ENCODE data around the gene RABGEF1. TPM values are rescaled to one million over a fixed set of nuclear protein-coding genes. Genes with fewer than 3 reads are reported as not detected.
"Not testable (repeated sequence)": the region's sequence is repeated elsewhere in the genome, so short reads cannot be mapped to it uniquely, and the experiment has no call there.

The RABGEF1 gene
- 19.9 TPM for polyA plus RNA-seq (2013, experiment 1 of 2)
- polyA plus RNA-seq (2013, experiment 2 of 2): 19.5 TPM

DNA sequence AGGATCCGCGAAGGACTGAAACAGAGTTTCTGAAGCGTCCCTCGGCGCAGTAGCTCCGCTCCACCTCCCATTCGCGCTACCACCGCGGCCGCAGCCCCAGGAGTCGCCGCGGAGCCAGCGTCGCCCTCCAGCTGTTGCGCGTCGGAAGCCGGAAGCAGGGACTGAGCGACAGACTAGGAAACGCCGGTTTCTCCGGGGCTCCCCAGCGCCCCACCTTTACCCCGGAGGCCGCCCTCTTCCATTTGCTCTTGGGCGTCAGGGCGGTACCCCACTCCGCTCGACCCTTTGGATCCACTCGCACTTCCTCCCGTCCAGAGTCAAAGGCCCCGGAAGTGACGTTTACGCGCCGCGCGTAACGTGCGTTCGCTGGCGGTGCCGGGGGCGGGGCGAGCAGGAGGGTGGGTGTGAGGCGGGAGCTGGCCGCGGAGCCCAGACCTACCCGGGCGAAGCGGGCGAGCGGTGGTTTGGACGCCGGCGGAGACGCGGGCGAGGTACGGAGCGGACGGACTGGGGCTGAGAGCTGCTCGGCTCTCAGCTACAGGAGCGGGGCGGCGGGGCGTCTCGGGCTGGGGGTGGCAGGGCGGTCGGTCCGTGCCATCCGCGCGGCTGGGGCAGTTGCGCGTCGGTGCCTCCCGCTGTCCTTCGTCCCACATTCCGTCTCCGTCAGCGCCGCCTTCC is at the start of gene RABGEF1:
Gene RABGEF1 (plus strand): TSS at position 432 of the 678 bp plus-strand sequence. CDS start 31,167 bp downstream, outside the sequence.
- H3K4me3 ChIP-seq (ENCODE audit: extremely low read depth, insufficient read depth, low read length, poor library complexity, severe bottlenecking): peak within 1 kb of the TSS; percentile 90
- WGBS, 2 experiments (ENCODE audit: insufficient coverage in 2 of 2): 0% methylated on average over 52 to 78 of the region's 85 CpGs

DNA sequence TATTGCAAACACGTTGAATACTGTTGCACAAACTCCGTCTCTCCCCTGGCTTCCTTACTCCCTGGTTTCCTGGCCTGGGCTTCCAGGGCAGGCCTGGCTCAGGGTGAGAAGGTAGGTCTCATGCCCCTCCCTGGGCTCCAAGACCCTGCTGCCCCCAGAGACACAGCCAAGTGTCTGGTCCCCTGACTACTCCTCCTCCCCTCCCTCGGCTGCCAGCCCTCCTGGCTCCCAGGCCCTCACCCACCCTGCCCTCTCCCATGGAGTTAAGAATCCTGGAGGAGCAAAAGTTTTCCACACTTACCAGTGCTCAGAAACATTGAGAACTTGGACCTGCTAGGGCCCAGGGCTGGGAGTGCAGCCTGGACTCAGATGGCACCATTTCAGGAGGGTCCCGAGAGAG is 47.2 kb upstream of the RABGEF1 start:
- Histone ChIP-seq H3K27ac (ENCODE audit: low read depth, low read length, severe bottlenecking) (no peak overlapping the region), H3K36me3 (ENCODE audit: control insufficient read depth, insufficient read depth, low read length) (peaks cover 20% of the 10 kb centered on the region), H3K4me1 (ENCODE audit: control insufficient read depth, insufficient read depth, low read length, poor library complexity, severe bottlenecking) (peaks cover 5% of the 10 kb centered on the region), H3K4me3 (ENCODE audit: extremely low read depth, insufficient read depth, low read length, poor library complexity, severe bottlenecking) (no peak overlapping the region), H3K9me3 (ENCODE audit: control insufficient read depth, low read length) (no peaks in the 10 kb centered on the region)
- 82 to 88% methylated on average over 2 to 3 of the region's 4 CpGs for WGBS, 2 experiments (ENCODE audit: insufficient coverage in 2 of 2)

More for the DNA sequence above, at the start of gene RABGEF1:
- peak within 1 kb of the TSS; percentile 95 for H3K27ac ChIP-seq (ENCODE audit: low read depth, low read length, severe bottlenecking)
- H3K4me1 ChIP-seq (ENCODE audit: control insufficient read depth, insufficient read depth, low read length, poor library complexity, severe bottlenecking): no peaks in the 10 kb centered on the region
- H3K36me3 ChIP-seq (ENCODE audit: control insufficient read depth, insufficient read depth, low read length): peaks cover 40% of the 10 kb centered on the region
- peaks cover 11% of the 10 kb centered on the region for H3K9me3 ChIP-seq (ENCODE audit: control insufficient read depth, low read length)

DNA sequence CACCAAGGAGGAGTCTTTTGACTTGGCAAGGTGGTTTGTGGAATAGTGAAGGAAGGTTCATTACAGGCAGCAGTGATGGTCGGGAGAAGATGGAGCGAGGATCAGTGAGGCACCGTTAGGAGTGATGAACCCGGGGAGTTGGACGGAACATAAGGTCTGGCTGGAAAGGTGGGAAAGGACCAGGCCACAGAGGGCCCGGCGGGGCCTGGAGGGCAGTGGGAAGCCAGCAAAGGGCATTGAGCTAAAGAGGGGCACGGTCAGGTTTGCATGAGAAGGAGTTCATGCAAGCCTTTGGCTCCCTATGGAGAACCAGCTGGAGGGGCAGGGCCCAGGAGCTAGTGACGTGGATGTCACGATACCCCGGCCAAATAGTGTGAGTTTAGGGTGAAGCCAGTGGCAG is 46.2 kb upstream of the RABGEF1 start:
- H3K4me1 ChIP-seq (ENCODE audit: control insufficient read depth, insufficient read depth, low read length, poor library complexity, severe bottlenecking): peaks cover 5% of the 10 kb centered on the region
- H3K36me3 ChIP-seq (ENCODE audit: control insufficient read depth, insufficient read depth, low read length): peaks cover 19% of the 10 kb centered on the region
- H3K9me3 ChIP-seq (ENCODE audit: control insufficient read depth, low read length): no peaks in the 10 kb centered on the region
- H3K4me3 ChIP-seq (ENCODE audit: extremely low read depth, insufficient read depth, low read length, poor library complexity, severe bottlenecking): no peak overlapping the region
- 94 to 96% methylated on average over 10 to 11 of the region's 11 CpGs for WGBS, 2 experiments (ENCODE audit: insufficient coverage in 2 of 2)
- H3K27ac ChIP-seq (ENCODE audit: low read depth, low read length, severe bottlenecking): no peak overlapping the region

DNA sequence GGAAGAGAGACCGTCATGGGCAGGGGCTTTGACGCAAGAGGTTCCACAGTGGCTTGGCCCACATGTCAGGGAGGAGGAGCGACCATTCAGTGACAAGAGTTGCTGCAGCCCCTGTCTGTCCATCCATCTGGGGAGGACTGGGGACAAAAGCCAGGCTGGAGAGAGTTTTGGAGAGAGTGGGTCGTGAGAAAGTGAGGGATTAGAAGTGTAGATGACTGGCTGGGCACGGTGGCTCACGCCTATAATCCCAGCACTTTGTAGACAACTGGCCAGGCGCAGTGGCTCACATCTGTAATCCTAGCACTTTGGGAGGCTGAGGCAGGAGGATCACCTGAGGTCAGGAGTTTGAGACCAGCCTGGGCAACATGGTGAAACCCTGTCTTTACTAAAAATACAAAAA is 45.1 kb upstream of the RABGEF1 start:
- H3K4me3 ChIP-seq (ENCODE audit: extremely low read depth, insufficient read depth, low read length, poor library complexity, severe bottlenecking); H3K9me3 ChIP-seq (ENCODE audit: control insufficient read depth, low read length); H3K27ac ChIP-seq (ENCODE audit: low read depth, low read length, severe bottlenecking); H3K4me1 ChIP-seq (ENCODE audit: control insufficient read depth, insufficient read depth, low read length, poor library complexity, severe bottlenecking): not testable (repeated sequence)
- 84 to 88% methylated on average over 7 of the region's 7 CpGs for WGBS, 2 experiments (ENCODE audit: insufficient coverage in 2 of 2)
- H3K36me3 ChIP-seq (ENCODE audit: control insufficient read depth, insufficient read depth, low read length): peaks cover 19% of the 10 kb centered on the region

DNA sequence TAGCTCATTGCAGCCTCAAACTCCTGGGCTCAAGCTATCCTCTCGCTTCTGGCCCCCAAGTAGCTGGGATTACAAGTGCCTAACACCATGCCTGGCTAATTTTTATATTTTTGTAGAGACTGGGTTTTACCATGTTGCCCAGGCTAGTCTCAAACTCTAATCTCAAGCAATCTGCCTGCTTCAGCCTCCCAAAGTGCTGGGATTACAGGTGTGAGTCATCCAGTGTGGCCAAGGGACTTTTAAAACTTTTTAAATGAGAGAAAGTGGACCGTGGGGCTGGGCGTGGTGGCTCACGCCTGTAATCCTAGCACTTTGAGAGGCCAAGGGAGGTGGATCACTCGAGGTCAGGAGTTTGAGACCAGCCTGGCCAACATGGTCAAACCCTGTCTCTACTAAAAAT is 44.4 kb upstream of the RABGEF1 start:
- not testable (repeated sequence) for H3K4me1 ChIP-seq (ENCODE audit: control insufficient read depth, insufficient read depth, low read length, poor library complexity, severe bottlenecking); H3K9me3 ChIP-seq (ENCODE audit: control insufficient read depth, low read length); H3K4me3 ChIP-seq (ENCODE audit: extremely low read depth, insufficient read depth, low read length, poor library complexity, severe bottlenecking); H3K27ac ChIP-seq (ENCODE audit: low read depth, low read length, severe bottlenecking)
- H3K36me3 ChIP-seq (ENCODE audit: control insufficient read depth, insufficient read depth, low read length): peaks cover 19% of the 10 kb centered on the region
- 96 to 100% methylated on average over 4 to 5 of the region's 5 CpGs for WGBS, 2 experiments (ENCODE audit: insufficient coverage in 2 of 2)

DNA sequence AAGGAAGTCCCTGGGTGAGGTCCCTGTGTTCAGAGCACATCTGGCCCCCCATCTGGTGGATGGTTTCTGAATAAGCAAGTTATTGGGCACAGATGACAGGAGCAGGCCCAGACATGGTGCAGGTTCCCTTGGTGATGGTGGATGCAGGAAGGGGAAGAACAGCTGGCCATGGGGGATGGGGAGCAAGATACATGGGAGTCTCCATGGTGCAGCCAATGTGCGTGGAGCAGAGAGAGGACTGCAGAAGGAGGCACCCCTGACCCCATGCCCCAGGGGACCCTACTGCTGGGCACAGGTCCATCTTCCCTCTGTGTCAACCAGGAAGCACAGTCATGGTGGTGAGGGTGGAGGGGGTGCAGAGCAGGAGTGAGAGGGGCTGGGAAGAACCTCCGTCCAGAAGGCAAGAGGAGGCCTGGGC is 43.8 kb upstream of the RABGEF1 start:
- H3K36me3 ChIP-seq (ENCODE audit: control insufficient read depth, insufficient read depth, low read length): peaks cover 17% of the 10 kb centered on the region
- H3K4me1 ChIP-seq (ENCODE audit: control insufficient read depth, insufficient read depth, low read length, poor library complexity, severe bottlenecking): peaks cover 5% of the 10 kb centered on the region
- no peaks in the 10 kb centered on the region for H3K9me3 ChIP-seq (ENCODE audit: control insufficient read depth, low read length)
- H3K27ac ChIP-seq (ENCODE audit: low read depth, low read length, severe bottlenecking): no peak overlapping the region
- no peak overlapping the region for H3K4me3 ChIP-seq (ENCODE audit: extremely low read depth, insufficient read depth, low read length, poor library complexity, severe bottlenecking)
- WGBS, 2 experiments (ENCODE audit: insufficient coverage in 2 of 2): 100% methylated on average over 2 of the region's 2 CpGs; no CpG with 5 or more reads in 1 of the 2 experiments

DNA sequence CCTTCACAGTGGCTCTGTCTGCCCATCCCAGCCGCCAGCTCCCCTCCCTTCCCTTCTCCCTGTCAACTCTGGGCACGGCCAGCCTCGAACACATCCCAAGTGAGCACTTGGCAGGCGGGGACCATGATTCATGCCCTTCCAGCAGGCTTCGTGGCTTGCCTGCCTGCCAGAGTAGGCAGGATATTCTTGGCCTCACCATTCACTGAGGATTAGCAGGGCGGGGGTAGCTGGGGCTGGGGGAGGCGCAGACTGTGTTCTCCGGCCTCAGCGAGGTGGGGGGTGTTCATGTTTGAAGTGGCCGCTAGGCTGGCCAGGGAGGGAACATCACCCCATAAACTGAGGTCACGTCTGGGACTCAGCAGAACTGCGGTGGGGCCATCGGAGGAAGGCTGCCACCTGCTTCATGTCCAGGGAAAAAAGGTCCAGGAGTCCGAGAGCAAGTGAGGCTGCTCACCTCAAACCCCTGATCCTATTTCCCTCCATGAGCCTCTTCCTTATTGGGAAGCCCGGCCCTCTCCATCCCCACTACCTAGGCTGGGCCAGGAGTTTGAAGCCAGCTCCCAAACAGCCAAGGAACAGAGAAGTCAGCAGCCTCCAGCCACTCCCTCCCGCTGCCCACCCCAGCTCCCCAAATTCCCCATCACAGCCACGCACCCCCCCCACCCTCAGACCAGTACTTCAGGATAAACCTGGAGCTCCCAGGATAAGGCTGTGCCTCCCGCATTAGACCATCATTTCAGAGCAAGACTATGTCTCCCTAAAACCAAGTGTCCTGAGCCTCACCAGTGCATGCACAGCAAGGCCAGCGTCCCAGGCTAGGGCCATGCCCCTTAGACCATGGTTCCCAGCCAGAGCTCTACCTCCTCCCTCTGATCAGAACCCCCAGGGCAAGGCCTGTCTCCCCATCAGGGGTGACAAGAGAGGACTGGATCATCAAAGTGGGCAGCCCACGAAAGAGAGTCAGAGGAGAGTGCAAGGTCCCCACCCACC is 42.8 kb upstream of the RABGEF1 start:
- no peak overlapping the region for H3K4me3 ChIP-seq (ENCODE audit: extremely low read depth, insufficient read depth, low read length, poor library complexity, severe bottlenecking)
- peaks cover 16% of the 10 kb centered on the region for H3K36me3 ChIP-seq (ENCODE audit: control insufficient read depth, insufficient read depth, low read length)
- H3K4me1 ChIP-seq (ENCODE audit: control insufficient read depth, insufficient read depth, low read length, poor library complexity, severe bottlenecking): peaks cover 5% of the 10 kb centered on the region
- no peak overlapping the region for H3K27ac ChIP-seq (ENCODE audit: low read depth, low read length, severe bottlenecking)
- no peaks in the 10 kb centered on the region for H3K9me3 ChIP-seq (ENCODE audit: control insufficient read depth, low read length)
- whole genome bisulfite sequencing, 2 experiments (ENCODE audit: insufficient coverage in 2 of 2): 83 to 89% methylated on average over 12 to 18 of the region's 20 CpGs

DNA sequence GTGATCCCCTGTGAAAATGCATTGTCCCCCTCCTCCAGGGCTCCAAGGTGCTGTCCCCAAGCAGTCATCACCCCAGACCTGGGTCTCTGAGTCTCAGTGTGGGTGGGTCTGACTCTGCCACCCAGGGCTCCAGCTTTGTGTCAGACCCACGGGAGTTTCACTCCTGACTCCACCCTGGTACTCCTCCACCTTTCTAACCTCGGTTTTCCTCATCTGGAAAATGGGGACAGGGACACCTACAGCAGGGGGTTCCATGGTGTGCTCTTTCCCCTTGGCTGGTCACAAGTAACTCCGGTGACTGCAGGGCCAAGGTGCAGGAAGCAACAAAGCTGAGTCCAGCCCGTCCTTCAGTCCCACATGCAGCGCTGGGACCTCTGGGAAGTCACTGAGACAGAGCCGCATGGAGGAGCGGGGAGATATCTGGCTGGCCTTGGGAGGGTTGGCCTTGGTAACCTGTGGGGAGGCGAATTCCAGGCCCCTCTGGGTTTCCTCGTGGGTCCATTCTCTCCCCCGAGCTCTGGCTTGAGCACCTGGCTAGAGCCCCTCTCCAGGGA is 41.8 kb upstream of the RABGEF1 start:
- Histone ChIP-seq H3K4me1 (ENCODE audit: control insufficient read depth, insufficient read depth, low read length, poor library complexity, severe bottlenecking) (peaks cover 5% of the 10 kb centered on the region), H3K27ac (ENCODE audit: low read depth, low read length, severe bottlenecking) (no peak overlapping the region), H3K9me3 (ENCODE audit: control insufficient read depth, low read length) (no peaks in the 10 kb centered on the region), H3K4me3 (ENCODE audit: extremely low read depth, insufficient read depth, low read length, poor library complexity, severe bottlenecking) (no peak overlapping the region), H3K36me3 (ENCODE audit: control insufficient read depth, insufficient read depth, low read length) (peaks cover 8% of the 10 kb centered on the region)
- 83 to 89% methylated on average over 6 to 10 of the region's 10 CpGs for WGBS, 2 experiments (ENCODE audit: insufficient coverage in 2 of 2)

DNA sequence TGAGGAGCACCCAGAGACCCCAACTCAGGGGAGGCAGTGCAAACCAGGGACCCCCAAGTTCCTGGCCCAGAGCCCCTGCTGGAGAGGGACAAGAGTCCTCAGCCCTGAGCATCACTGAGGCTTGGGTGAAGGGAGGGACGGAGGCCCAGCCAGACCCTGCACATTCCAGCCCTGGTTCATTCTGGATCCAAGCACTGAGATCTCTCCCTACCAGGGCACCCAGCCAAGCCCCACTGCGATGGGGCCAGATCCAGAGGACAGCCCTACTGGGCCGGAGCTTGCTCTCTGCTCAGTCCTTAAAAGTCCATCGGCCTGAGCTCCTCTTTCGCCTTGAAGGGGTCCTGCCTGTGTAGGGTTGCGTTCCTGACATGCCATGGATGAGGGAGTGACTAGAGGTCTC is 40.5 kb upstream of the RABGEF1 start:
- H3K9me3 ChIP-seq (ENCODE audit: control insufficient read depth, low read length): no peaks in the 10 kb centered on the region
- WGBS, 2 experiments (ENCODE audit: insufficient coverage in 2 of 2): 91 to 94% methylated on average over 5 of the region's 6 CpGs
- no peak overlapping the region for H3K4me3 ChIP-seq (ENCODE audit: extremely low read depth, insufficient read depth, low read length, poor library complexity, severe bottlenecking)
- no peak overlapping the region for H3K27ac ChIP-seq (ENCODE audit: low read depth, low read length, severe bottlenecking)
- H3K36me3 ChIP-seq (ENCODE audit: control insufficient read depth, insufficient read depth, low read length): peaks cover under 1% of the 10 kb centered on the region
- H3K4me1 ChIP-seq (ENCODE audit: control insufficient read depth, insufficient read depth, low read length, poor library complexity, severe bottlenecking): peaks cover 5% of the 10 kb centered on the region

DNA sequence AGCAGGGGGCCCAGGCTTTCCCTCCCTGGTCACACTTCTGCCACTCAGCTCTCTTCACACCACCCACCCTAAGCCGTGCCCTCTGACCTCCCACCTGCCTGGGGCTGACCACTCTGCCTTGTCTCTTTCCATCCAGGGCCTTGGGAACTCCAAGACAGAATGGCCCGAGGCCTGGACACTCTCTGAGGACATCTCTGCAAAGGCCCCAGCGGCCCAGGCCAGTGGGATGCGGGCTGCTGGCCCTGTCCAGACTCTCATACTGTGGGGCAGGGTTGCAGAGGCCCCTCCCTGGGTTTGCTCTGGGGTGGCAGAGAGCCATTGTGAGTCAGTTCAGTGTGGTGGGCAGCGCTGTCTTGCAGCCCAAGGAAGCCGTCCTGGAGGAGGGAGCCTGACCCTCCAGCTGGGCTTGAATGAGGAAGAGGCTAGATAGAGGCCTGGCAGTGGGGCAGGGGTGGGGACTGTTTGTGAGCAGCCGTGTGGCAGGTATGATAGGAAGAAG is 39.9 kb upstream of the RABGEF1 start:
- peaks cover 5% of the 10 kb centered on the region for H3K4me1 ChIP-seq (ENCODE audit: control insufficient read depth, insufficient read depth, low read length, poor library complexity, severe bottlenecking)
- WGBS, 2 experiments (ENCODE audit: insufficient coverage in 2 of 2): 88 to 89% methylated on average over 5 to 7 of the region's 7 CpGs
- H3K9me3 ChIP-seq (ENCODE audit: control insufficient read depth, low read length): no peaks in the 10 kb centered on the region

More for the DNA sequence above, 39.9 kb upstream of the RABGEF1 start:
- Histone ChIP-seq H3K4me3 (ENCODE audit: extremely low read depth, insufficient read depth, low read length, poor library complexity, severe bottlenecking) (no peak overlapping the region), H3K27ac (ENCODE audit: low read depth, low read length, severe bottlenecking) (no peak overlapping the region), H3K36me3 (ENCODE audit: control insufficient read depth, insufficient read depth, low read length) (no peaks in the 10 kb centered on the region)

Measured in mesodermal cell (in vitro differentiated cells).